Liver (tissue), 9 donors: ENCODE measurements around the gene RPL31. TPM values are rescaled to one million over a fixed set of nuclear protein-coding genes. Genes with fewer than 3 reads are reported as not detected.

Experiments used
- DNase-seq: peaks from one replicate; pipeline ENCODE4 v3.0.0-alpha.2; 2017; ENCODE audit warnings: low spot score
- H3K27ac ChIP-seq, 2 donors: one replicate each; pipeline ENCODE4 v1.7.0; 2013; ENCODE audit warnings: inconsistent platforms in 2 of 2, low read length in 2 of 2, control low read depth in 1 of 2, low read depth in 1 of 2, mild to moderate bottlenecking in 1 of 2
- H3K27me3 ChIP-seq, 4 donors: one replicate each; pipeline versions ENCODE4 v1.6.1 to v1.7.0; 2013; ENCODE audit warnings: low read length in 3 of 4, inconsistent platforms in 1 of 4, mild to moderate bottlenecking in 1 of 4, moderate library complexity in 1 of 4; ENCODE audit not compliant: control insufficient read depth in 4 of 4, insufficient read depth in 4 of 4
- H3K36me3 ChIP-seq, 4 donors: one replicate each; pipeline versions ENCODE4 v1.6.1 to v1.7.0; 2013; ENCODE audit warnings: low read length in 3 of 4, mild to moderate bottlenecking in 3 of 4, low read depth in 1 of 4, moderate library complexity in 1 of 4; ENCODE audit not compliant: control insufficient read depth in 4 of 4, insufficient read depth in 3 of 4
- H3K4me1 ChIP-seq, 4 donors: one replicate each; pipeline versions ENCODE4 v1.6.1 to v1.7.0; 2013; ENCODE audit warnings: low read length in 3 of 4, mild to moderate bottlenecking in 3 of 4, moderate library complexity in 1 of 4; ENCODE audit not compliant: control insufficient read depth in 4 of 4, insufficient read depth in 4 of 4
- H3K4me3 ChIP-seq, 3 donors: one replicate each; pipeline versions ENCODE4 v1.6.1 to v1.7.0; 2013; ENCODE audit warnings: low read length in 3 of 3, control low read depth in 1 of 3, low read depth in 1 of 3, mild to moderate bottlenecking in 1 of 3
- H3K9ac ChIP-seq, 2 donors: one replicate each; pipeline ENCODE4 v1.7.0; 2013; ENCODE audit warnings: low read length in 2 of 2, mild to moderate bottlenecking in 2 of 2, moderate library complexity in 2 of 2, control low read depth in 1 of 2, low read depth in 1 of 2
- H3K9me3 ChIP-seq, 4 donors: one replicate each; pipeline versions ENCODE4 v1.6.1 to v1.7.0; 2013; ENCODE audit warnings: low read length in 3 of 4; ENCODE audit not compliant: control insufficient read depth in 4 of 4
- ATF3 ChIP-seq: IDR thresholded peaks from 2 replicates; pipeline ENCODE4 v1.6.1; 2016; ENCODE audit warnings: antibody characterized with exemption
- CTCF ChIP-seq: fragments of 150-350 bp; IDR thresholded peaks from 2 replicates; pipeline ENCODE4 v1.5.1; 2017; ENCODE audit warnings: improper control_type of control experiment, low read depth, low read length; ENCODE audit not compliant: missing input control
- EGR1 ChIP-seq, 2 donors: IDR thresholded peaks; 2 replicates each; pipeline ENCODE4 v1.6.1; 2016 to 2018; ENCODE audit warnings: antibody characterized with exemption in 2 of 2, low read depth in 2 of 2
- FOXA1 ChIP-seq: IDR thresholded peaks from 2 replicates; pipeline ENCODE4 v1.6.1; 2016; ENCODE audit warnings: antibody characterized with exemption
- FOXA2 ChIP-seq: IDR thresholded peaks from 2 replicates; pipeline ENCODE4 v1.6.1; 2016; ENCODE audit warnings: antibody characterized with exemption
- GABPA ChIP-seq, 2 donors: IDR thresholded peaks in 1 of 2; conservative IDR thresholded peaks in 1 of 2; 2 replicates each; pipeline ENCODE4 v1.6.1; 2016; ENCODE audit warnings: antibody characterized with exemption in 2 of 2, mild to moderate bottlenecking in 1 of 2, moderate library complexity in 1 of 2
- HNF4A ChIP-seq, 2 donors: conservative IDR thresholded peaks; 2 replicates each; pipeline ENCODE4 v1.6.1; 2016; ENCODE audit warnings: antibody characterized with exemption in 2 of 2, mild to moderate bottlenecking in 2 of 2
- HNF4G ChIP-seq: IDR thresholded peaks from 2 replicates; pipeline ENCODE4 v1.6.1; 2016; ENCODE audit warnings: antibody characterized with exemption
- JUND ChIP-seq, 2 donors: IDR thresholded peaks; 2 replicates each; pipeline ENCODE4 v1.6.1; 2016; ENCODE audit warnings: antibody characterized with exemption in 2 of 2
- MAX ChIP-seq: IDR thresholded peaks from 2 replicates; pipeline ENCODE4 v1.6.1; 2016; ENCODE audit warnings: antibody characterized with exemption
- NR2F2 ChIP-seq: IDR thresholded peaks from 2 replicates; pipeline ENCODE4 v1.6.1; 2016; ENCODE audit warnings: antibody characterized with exemption
- RXRA ChIP-seq, 2 donors: IDR thresholded peaks; 2 replicates each; pipeline ENCODE4 v1.6.1; 2017 to 2018; ENCODE audit warnings: antibody characterized with exemption in 2 of 2, mild to moderate bottlenecking in 1 of 2
- SP1 ChIP-seq: IDR thresholded peaks from 2 replicates; pipeline ENCODE4 v1.6.1; 2018; ENCODE audit warnings: antibody characterized with exemption, mild to moderate bottlenecking
- YY1 ChIP-seq: IDR thresholded peaks from 2 replicates; pipeline ENCODE4 v1.6.1; 2016; ENCODE audit warnings: antibody characterized with exemption, mild to moderate bottlenecking
- ZBTB33 ChIP-seq: IDR thresholded peaks from 2 replicates; pipeline ENCODE4 v1.6.1; 2016; ENCODE audit warnings: antibody characterized with exemption
- WGBS: extraction: QIAGEN DNeasy Blood & Tissue Kit; methylation state at CpG from one replicate; pipeline ENCODE4 v1.1.7; 2013; 5-methylcytosine and 5-hydroxymethylcytosine counted together
- polyA plus RNA-seq, 2 donors: library from polyadenylated mRNA; stranded (reverse) in 1 of 2; unstranded in 1 of 2; fragments of 200-250 nt in 1 of 2; fragments of >200 nt in 1 of 2; fragmentation: Nextera tagmentation in 1 of 2; extraction: Ambion mirVana in 1 of 2; gene quantifications; one replicate each; pipeline versions ENCODE4 v1.2.1 to v1.2.3, GENCODE V29; 2013 to 2015
- total RNA-seq, 2 donors: library from RNA; depleted of rRNA; stranded (reverse); fragments of >200 nt; gene quantifications; one replicate each; pipeline ENCODE4 v1.2.3, GENCODE V29; 2014
- donor health status: healthy.
- donor health status: healthy.
- donor health status: healthy.
- donor health status: healthy.
- donor health status: healthy.

RPL31 gene
- total and polyA plus RNA-seq, 4 donors, result 220 to 1,995 (median 581) TPM

- WGBS, result 89% methylated on average over 16 of the region's 16 CpGs
- H3K27ac ChIP-seq, result no peak overlapping the region
These were observed 23.4 kb upstream of the RPL31 start for GRCh38 chr2:100978582-100979191.

GRCh38 chr2:100980046-100980445 lies 22.0 kb upstream of the RPL31 start:
- no peak for DNase-seq
- no peak for TF ChIP-seq FOXA1
- no peak for TF ChIP-seq SP1
- TF ChIP-seq JUND (IDR thresholded peaks at IDR 0.05), result no peak
- TF ChIP-seq FOXA2, result no peak
- no peak for TF ChIP-seq CTCF
- TF ChIP-seq NR2F2, result no peak
- H3K36me3 ChIP-seq, result peaks cover 4 to 34% (median 6%) of the 10 kb centered on the region in 4 donors
- H3K4me3 ChIP-seq, result no peak overlapping the region
- no peak overlapping the region for H3K9ac ChIP-seq
- no peaks in the 10 kb centered on the region for H3K9me3 ChIP-seq
- WGBS, result 96% methylated on average over 12 of the region's 12 CpGs
- no peaks in the 10 kb centered on the region for H3K27me3 ChIP-seq
- H3K27ac ChIP-seq, result no peak overlapping the region
- peaks cover 0 to 4% (median 0%) of the 10 kb centered on the region in 4 donors for H3K4me1 ChIP-seq

More at GRCh38 chr2:100978582-100979191, 23.4 kb upstream of the RPL31 start:
- TF ChIP-seq MAX, result no peak
- TF ChIP-seq CTCF, result no peak
- TF ChIP-seq EGR1 (IDR thresholded peaks at IDR 0.05; ENCODE audit: low read depth in 2 of 2), result no peak
- Histone ChIP-seq H3K4me1 (no peaks in the 10 kb centered on the region), H3K4me3 (no peak overlapping the region), H3K9ac (no peak overlapping the region), H3K9me3 (no peaks in the 10 kb centered on the region), H3K36me3 (peaks cover 4 to 41% (median 8%) of the 10 kb centered on the region in 4 donors), H3K27me3 (no peaks in the 10 kb centered on the region)
- no peak for DNase-seq

- no peak overlapping the region for H3K9ac ChIP-seq
- no peak for DNase-seq
- no peak overlapping the region for H3K27ac ChIP-seq
- no peaks in the 10 kb centered on the region for H3K27me3 ChIP-seq
- WGBS, result 93% methylated on average over 2 of the region's 2 CpGs
- H3K4me3 ChIP-seq, result no peak overlapping the region
- H3K9me3 ChIP-seq, result no peaks in the 10 kb centered on the region
- peaks cover 0 to 27% (median 4%) of the 10 kb centered on the region in 4 donors for H3K36me3 ChIP-seq
- peaks cover 0 to 4% (median 0%) of the 10 kb centered on the region in 4 donors for H3K4me1 ChIP-seq
- TF ChIP-seq JUND (IDR thresholded peaks at IDR 0.05), result no peak
- no peak for TF ChIP-seq SP1
- TF ChIP-seq GABPA (IDR thresholded peaks at IDR 0.05 in 1 of 2, conservative IDR thresholded peaks at IDR 0.05 in 1 of 2), result no peak
- TF ChIP-seq HNF4A (conservative IDR thresholded peaks at IDR 0.05), result no peak
- no peak for TF ChIP-seq ATF3
- no peak for TF ChIP-seq FOXA1
- no peak for TF ChIP-seq ZBTB33
- TF ChIP-seq HNF4G, result no peak
- no peak for TF ChIP-seq CTCF
- TF ChIP-seq MAX, result no peak
- no peak for TF ChIP-seq RXRA (IDR thresholded peaks at IDR 0.05)
- TF ChIP-seq YY1, result no peak
These were observed 21.1 kb upstream of the RPL31 start for GRCh38 chr2:100981011-100981410.
